Adrenal gland (tissue), 5 donors: ENCODE results near the gene HELZ.

ENCODE experiments used
- POLR2A ChIP-seq, 2 donors: fragments of 450-650 bp; IDR thresholded peaks; one replicate each; pipeline ENCODE4 v1.6.1; 2017; ENCODE audit warnings: antibody characterized with exemption in 2 of 2, mild to moderate bottlenecking in 2 of 2, moderate library complexity in 1 of 2
- TF ChIP-seq, protein P1 (sequence below), 6 experiments: fragments of 450-650 bp in 4 of 6; fragments of 200-600 bp in 2 of 6; sonication (generic) in 1 of 6; IDR thresholded peaks; 1 replicate in 5 of 6; 2 replicates in 1 of 6; pipeline versions ENCODE4 v1.5.1 to v1.8.0; 2016 to 2021; ENCODE audit warnings: antibody characterized with exemption in 6 of 6, mild to moderate bottlenecking in 2 of 6, moderate library complexity in 1 of 6
- donor health status: DM: no; HTN: no; CAD: no.

DNA sequence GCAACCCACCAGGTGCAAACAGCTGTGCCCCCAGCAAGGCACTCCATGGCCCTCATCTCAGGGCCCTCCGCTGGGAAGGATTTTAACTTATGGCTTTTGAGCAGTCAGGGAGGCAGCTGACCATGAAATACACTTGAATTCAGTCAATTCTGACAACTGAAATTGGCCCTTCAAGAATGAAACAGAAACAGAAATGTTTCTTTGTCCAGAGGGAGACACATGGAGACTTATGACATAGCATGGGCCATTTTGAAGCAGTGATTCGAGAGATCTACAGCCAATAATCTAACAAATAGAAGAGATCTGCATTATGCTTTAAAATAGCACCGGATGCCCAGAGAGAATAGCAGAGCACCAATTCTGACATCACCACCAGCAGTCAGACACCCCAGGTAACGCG, 193.2 kb downstream of the HELZ start:
- TF ChIP-seq, protein P1, sequence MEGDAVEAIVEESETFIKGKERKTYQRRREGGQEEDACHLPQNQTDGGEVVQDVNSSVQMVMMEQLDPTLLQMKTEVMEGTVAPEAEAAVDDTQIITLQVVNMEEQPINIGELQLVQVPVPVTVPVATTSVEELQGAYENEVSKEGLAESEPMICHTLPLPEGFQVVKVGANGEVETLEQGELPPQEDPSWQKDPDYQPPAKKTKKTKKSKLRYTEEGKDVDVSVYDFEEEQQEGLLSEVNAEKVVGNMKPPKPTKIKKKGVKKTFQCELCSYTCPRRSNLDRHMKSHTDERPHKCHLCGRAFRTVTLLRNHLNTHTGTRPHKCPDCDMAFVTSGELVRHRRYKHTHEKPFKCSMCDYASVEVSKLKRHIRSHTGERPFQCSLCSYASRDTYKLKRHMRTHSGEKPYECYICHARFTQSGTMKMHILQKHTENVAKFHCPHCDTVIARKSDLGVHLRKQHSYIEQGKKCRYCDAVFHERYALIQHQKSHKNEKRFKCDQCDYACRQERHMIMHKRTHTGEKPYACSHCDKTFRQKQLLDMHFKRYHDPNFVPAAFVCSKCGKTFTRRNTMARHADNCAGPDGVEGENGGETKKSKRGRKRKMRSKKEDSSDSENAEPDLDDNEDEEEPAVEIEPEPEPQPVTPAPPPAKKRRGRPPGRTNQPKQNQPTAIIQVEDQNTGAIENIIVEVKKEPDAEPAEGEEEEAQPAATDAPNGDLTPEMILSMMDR (IDR thresholded peaks at IDR 0.05), result no peak
- TF ChIP-seq POLR2A (IDR thresholded peaks at IDR 0.05), result no peak
